Ectodermal cell (in vitro differentiated cells): ENCODE results near the gene IRAK2.
"Not testable (repeated sequence)": the region's sequence is repeated elsewhere in the genome, so short reads cannot be mapped to it uniquely, and the experiment has no call there.

Experiments used
- H3K27ac ChIP-seq: 2 replicates; pipeline ENCODE4 v1.7.0; 2013; ENCODE audit warnings: mild to moderate bottlenecking, low read depth, low read length; ENCODE audit not compliant: insufficient read depth, poor library complexity, severe bottlenecking
- H3K27me3 ChIP-seq: 2 replicates; pipeline ENCODE4 v1.7.0; 2013; ENCODE audit warnings: mild to moderate bottlenecking, low read length; ENCODE audit not compliant: insufficient read depth, control insufficient read depth, poor library complexity, severe bottlenecking
- H3K36me3 ChIP-seq: one replicate; pipeline ENCODE4 v1.7.0; 2013; ENCODE audit warnings: low read length; ENCODE audit not compliant: control insufficient read depth, insufficient read depth
- H3K4me1 ChIP-seq: one replicate; pipeline ENCODE4 v1.7.0; 2013; ENCODE audit warnings: low read length; ENCODE audit not compliant: control insufficient read depth, insufficient read depth
- H3K4me3 ChIP-seq: 2 replicates; pipeline ENCODE4 v1.7.0; 2013; ENCODE audit warnings: low read depth, low read length, control low read depth; ENCODE audit not compliant: insufficient read depth
- H3K9me3 ChIP-seq: 2 replicates; pipeline ENCODE4 v1.7.0; 2013; ENCODE audit warnings: mild to moderate bottlenecking, low read length, moderate library complexity; ENCODE audit not compliant: control insufficient read depth
- WGBS, 2 experiments: methylation state at CpG; one replicate each; pipeline ENCODE4 v1.1.7; 2013; ENCODE audit warnings: missing lambda C conversion rate in 2 of 2; 5-methylcytosine and 5-hydroxymethylcytosine counted together

The IRAK2 gene

DNA sequence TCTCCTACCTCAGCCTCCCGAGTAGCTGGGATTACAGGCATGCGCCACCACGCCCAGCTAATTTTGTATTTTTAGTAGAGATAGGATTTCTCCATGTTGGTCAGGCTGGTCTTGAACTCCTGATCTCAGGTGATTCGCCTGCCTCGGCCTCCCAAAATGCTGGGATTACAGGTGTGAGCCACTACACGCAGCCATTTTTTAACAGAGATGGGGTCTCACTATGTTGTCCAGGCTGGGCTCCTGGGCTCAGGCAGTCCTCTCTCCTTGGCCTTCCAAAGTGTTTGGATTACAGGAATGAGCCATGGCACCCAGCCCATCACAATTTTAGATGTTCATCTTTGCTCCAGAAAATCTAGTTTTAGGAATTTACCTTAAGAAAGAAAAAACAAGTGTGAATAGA is 6.2 kb upstream of the IRAK2 start:
- H3K27ac ChIP-seq, H3K4me1 ChIP-seq, H3K4me3 ChIP-seq, H3K9me3 ChIP-seq, H3K36me3 ChIP-seq, H3K27me3 ChIP-seq: not testable (repeated sequence)
- 91 to 95% methylated on average over 6 of the region's 6 CpGs for WGBS, 2 experiments

DNA sequence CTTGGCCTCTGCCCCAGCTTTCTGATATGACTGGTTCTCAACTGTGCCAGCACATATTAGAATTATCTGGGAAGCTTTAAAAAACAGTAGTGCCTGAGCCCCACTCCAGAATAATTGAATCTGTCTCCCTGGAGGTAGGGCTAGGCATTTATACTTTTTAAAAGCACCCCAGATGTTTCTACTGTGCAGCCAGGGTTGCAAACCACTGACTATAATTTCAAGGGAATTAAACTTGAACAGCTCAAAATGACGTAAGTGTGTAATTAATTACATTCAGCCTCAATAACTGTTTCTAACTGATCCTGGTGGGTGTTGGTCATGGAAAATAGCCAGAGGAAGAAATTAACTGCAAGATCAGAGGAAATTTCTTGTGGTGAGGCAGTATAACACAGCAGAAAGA is 4.4 kb upstream of the IRAK2 start:
- WGBS, 2 experiments, result 87 to 88% methylated on average over 1 of the region's 1 CpG
- no peaks in the 10 kb centered on the region for H3K4me1 ChIP-seq

DNA sequence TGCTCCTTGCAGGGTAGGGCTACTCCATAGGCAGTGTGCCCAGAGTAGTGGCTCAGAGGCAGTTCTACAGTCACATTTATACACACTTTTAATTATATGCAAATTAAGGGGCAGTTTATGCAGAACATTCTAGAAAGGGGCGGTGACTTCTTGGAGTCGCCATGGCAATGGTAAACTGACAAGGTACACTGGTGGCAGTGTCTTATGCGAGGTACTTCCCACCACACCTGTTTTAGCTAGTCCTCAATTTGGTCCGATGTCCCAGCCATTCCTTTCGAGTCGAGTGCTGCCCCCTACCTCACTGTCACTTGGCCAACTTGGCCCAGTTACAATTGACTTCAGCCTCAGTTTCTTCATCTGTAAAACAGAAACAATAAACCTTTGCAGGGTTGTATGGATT is 3.8 kb upstream of the IRAK2 start:
- Histone ChIP-seq H3K27ac (no peak overlapping the region), H3K27me3 (peaks cover 14% of the 10 kb centered on the region), H3K9me3 (no peaks in the 10 kb centered on the region), H3K36me3 (no peaks in the 10 kb centered on the region), H3K4me1 (no peaks in the 10 kb centered on the region), H3K4me3 (no peak overlapping the region)
- 82 to 88% methylated on average over 6 of the region's 6 CpGs for WGBS, 2 experiments

More for the DNA sequence above, 4.4 kb upstream of the IRAK2 start:
- H3K4me3 ChIP-seq, result no peak overlapping the region
- peaks cover 12% of the 10 kb centered on the region for H3K27me3 ChIP-seq
- H3K36me3 ChIP-seq, result no peaks in the 10 kb centered on the region
- no peaks in the 10 kb centered on the region for H3K9me3 ChIP-seq
- no peak overlapping the region for H3K27ac ChIP-seq

DNA sequence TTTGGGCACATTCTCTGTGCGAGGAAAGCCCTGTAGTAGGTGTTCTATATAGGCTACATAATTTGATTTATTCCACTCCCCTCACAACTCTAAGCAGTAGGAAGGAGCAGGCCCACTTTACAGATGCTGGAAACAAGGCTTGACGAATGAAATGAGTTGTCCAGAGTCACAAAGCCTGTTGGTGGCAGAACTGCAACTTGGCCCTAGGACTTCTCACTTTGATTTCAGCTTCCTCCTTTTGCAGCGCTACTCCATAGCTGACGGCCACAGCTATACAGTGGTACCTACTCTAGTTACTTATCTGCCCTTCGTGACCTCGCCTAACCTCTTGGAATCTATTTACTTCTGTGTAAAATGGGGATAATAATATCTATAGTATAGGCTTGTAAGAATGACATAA is 2.5 kb upstream of the IRAK2 start:
- Histone ChIP-seq H3K4me3 (no peak overlapping the region), H3K4me1 (no peaks in the 10 kb centered on the region), H3K9me3 (no peaks in the 10 kb centered on the region), H3K36me3 (no peaks in the 10 kb centered on the region), H3K27me3 (peaks cover 14% of the 10 kb centered on the region), H3K27ac (no peak overlapping the region)
- 93 to 95% methylated on average over 4 to 6 of the region's 6 CpGs for WGBS, 2 experiments

DNA sequence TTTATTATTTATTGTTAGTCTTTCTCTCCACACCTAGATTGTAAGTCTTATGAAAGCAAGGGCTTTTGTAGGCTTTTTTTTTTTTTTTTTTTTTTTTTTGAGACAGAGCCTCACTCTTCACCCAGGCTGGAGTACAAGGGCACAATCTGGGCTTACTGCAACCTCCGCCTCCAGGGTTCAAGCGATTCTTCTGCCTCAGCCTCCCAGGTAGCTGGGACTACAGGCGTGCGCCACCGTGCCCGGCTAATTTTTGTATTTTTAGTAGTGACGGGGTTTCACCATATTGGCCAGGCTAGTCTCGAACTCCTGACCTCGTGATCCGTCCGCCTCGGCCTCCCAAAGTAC is 546 bp upstream of the IRAK2 start:
- H3K9me3 ChIP-seq, H3K4me1 ChIP-seq, H3K36me3 ChIP-seq, H3K27ac ChIP-seq: not testable (repeated sequence)
- WGBS, 2 experiments, result 74 to 82% methylated on average over 12 of the region's 12 CpGs
- peak overlapping the region; percentile 72 for H3K4me3 ChIP-seq
- peaks cover 14% of the 10 kb centered on the region for H3K27me3 ChIP-seq

DNA sequence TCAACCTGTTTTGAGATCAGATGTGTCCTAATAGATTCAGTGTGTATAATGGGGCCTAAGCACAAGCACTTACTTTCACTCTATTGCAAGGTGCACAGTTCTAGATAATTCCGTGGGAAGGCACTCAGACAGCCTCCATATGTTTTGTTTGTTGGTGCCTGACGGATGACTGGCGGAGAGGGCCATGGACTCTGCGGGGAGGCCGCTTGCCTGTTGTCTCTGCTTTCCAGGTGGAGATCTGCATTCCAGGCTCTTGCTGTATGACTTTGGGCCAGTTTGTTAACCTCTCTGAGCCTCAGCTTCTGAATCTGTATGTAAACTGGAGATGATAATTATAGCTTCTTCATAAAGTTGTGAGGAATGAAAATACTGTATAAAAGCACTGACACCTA is 1.5 kb downstream of the IRAK2 start:
- peaks cover 14% of the 10 kb centered on the region for H3K27me3 ChIP-seq
- no peak overlapping the region for H3K27ac ChIP-seq
- no peaks in the 10 kb centered on the region for H3K9me3 ChIP-seq
- no peaks in the 10 kb centered on the region for H3K4me1 ChIP-seq
- H3K4me3 ChIP-seq, result no peak overlapping the region
- no peaks in the 10 kb centered on the region for H3K36me3 ChIP-seq
- 90 to 94% methylated on average over 5 of the region's 5 CpGs for WGBS, 2 experiments

DNA sequence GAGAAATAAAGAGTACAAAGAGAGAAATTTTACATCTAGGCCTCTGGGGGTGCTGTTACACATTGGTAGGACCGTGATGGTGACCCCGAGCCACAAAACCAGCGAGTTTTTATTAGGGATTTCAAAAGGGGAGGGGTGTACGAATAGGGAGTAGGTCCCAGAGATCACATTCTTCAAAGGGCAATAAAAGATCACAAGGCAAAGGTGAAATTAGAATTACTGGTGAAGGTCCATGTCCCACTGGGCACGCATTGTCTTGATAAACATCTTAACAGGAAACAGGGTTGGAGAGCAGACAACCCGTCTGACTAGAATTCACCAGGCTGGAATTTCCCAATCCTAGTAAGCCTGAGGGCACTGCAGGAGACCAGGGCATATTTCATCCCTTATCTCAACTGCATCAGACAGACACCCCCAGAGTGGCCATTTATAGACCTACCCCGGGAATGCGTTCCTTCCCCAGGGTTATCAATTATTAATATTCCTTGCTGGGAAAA is 4.3 kb downstream of the IRAK2 start:
- H3K36me3 ChIP-seq, result no peaks in the 10 kb centered on the region
- H3K4me3 ChIP-seq, result no peak overlapping the region
- H3K27me3 ChIP-seq, result peaks cover 14% of the 10 kb centered on the region
- no peaks in the 10 kb centered on the region for H3K9me3 ChIP-seq
- H3K4me1 ChIP-seq, result no peaks in the 10 kb centered on the region
- H3K27ac ChIP-seq, result no peak overlapping the region
- 82% methylated on average over 8 of the region's 8 CpGs for WGBS, 2 experiments

DNA sequence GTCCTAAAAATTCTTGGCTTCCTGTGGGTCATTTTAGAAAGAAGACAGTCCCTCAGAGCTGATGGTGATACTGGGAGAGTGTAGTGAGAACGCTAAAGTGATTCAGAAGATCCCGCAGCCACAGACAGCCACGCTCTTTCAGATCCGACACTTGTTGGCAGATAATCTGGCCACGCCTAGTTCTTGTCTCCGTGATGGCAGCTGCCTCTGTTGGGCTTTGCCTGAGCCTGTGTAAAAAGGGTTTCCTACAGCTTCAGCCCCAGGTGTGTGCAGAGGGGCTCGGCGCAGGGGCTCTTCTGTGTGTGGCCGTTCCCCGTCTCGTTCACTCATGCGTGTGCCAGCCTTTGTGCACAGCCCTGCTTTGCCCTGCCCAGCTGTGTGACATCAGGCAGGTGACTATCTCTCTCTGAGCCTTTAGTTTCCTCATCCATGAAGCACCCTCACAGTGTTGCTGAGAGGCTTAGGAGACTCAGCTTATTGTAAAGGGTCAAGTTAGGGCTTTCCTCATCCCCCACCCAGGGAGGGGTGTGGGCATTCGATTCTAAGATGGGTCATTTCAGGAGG is 6.3 kb downstream of the IRAK2 start:
- no peaks in the 10 kb centered on the region for H3K27me3 ChIP-seq
- no peak overlapping the region for H3K27ac ChIP-seq
- 93 to 94% methylated on average over 13 of the region's 13 CpGs for WGBS, 2 experiments
- H3K36me3 ChIP-seq, result no peaks in the 10 kb centered on the region
- no peaks in the 10 kb centered on the region for H3K4me1 ChIP-seq
- no peak overlapping the region for H3K4me3 ChIP-seq
- no peaks in the 10 kb centered on the region for H3K9me3 ChIP-seq

DNA sequence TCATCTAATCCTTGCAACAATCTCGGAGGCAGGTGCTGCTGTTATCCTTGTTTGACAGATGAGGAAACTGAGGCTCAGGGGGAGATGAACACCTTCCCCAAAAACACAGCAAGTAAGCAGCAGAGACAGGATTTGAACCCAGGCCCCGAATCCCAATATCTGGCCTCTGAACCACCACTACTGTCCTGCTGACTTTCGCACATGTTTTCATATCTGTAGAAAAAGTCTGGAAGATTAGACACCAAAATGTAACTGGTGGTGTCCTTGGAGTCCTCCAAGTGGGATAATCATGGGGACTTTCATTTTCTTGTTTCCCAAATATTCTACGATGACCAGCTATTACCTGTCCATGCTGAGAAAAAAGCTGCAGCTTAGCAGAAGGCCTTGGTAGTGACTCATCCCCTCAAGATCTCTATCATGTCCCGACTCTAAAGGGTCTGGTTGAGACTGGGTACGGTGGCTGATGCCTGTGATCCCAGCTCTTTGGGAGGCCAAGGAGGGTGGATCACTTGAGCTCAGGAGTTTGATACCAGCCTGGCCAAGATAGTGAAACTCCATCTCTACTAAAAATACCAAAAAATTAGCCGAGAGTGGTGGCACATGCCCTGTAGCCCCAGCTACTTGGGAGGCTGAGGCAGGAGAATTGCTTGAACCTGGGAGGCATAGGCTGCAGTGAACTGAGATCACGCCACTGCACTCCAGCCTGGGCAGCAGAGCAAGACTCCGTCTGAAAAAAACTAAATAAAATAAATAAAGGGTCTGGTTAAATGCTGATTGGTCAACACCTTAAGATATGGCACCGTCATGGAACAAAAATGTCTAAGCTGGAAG is 8.6 kb downstream of the IRAK2 start:
- Histone ChIP-seq H3K4me3 (no peak overlapping the region), H3K27me3 (no peaks in the 10 kb centered on the region), H3K9me3 (no peaks in the 10 kb centered on the region), H3K4me1 (no peaks in the 10 kb centered on the region), H3K36me3 (no peaks in the 10 kb centered on the region), H3K27ac (no peak overlapping the region)
- WGBS, 2 experiments, result 92% methylated on average over 10 of the region's 10 CpGs

DNA sequence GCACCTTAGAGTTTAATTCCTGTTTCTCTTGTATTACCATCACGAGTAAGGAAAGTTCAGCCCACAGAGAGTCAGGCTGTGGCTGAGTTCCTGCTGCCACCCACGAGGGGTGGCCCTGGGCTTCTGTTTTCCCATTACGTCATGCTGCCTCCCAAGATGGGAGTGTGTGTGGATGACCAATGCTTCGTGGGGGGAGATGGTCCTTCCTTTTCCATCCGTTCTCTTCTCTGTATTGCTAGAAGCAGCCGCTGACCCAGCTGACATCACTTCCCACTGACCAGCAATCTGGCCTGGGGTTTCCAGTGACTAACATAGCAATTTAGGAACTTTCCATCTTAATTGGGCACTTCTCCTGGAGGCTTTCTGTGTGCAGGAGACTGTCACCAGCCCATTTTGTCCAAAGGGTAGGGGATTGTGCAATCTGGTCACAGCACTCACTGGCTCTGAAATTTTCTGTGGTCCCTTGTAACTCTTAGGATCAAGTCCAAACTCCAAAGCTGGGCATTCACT is 9.3 kb downstream of the IRAK2 start:
- H3K27me3 ChIP-seq, result no peaks in the 10 kb centered on the region
- H3K36me3 ChIP-seq, result no peaks in the 10 kb centered on the region
- H3K9me3 ChIP-seq, result no peaks in the 10 kb centered on the region
- WGBS, 2 experiments, result 87 to 88% methylated on average over 6 of the region's 6 CpGs
- H3K4me1 ChIP-seq, result no peaks in the 10 kb centered on the region
- no peak overlapping the region for H3K4me3 ChIP-seq
- no peak overlapping the region for H3K27ac ChIP-seq
